AG04450 (cell line): Measurements from ENCODE around the gene PSME2. TPM values are rescaled to one million over a fixed set of nuclear protein-coding genes. Genes with fewer than 3 reads are reported as not detected.

Experiments used
- CTCF ChIA-PET: fragments of 300-600, 350-600 bp; formaldehyde crosslinking; extraction: SDS; loops from one replicate; lab custom pipeline; 2022; ENCODE audit warnings: antibody characterized with exemption, inconsistent platforms; lab: Charles Lee
- POLR2A ChIA-PET: fragments of 350-600 bp; formaldehyde crosslinking; extraction: SDS; loops from one replicate; lab custom pipeline; 2021; ENCODE audit warnings: antibody characterized with exemption, inconsistent platforms; lab: Yijun Ruan, JAX
- DNase-seq: peaks from one replicate; pipeline ENCODE4 v3.0.0-alpha.2; 2011; ENCODE audit warnings: low read depth, low spot score
- H3K27ac ChIP-seq: one replicate; pipeline ENCODE4 v1.5.1; 2012; ENCODE audit warnings: low read depth, low read length, control low read depth
- H3K27me3 ChIP-seq: one replicate; pipeline ENCODE4 v1.6.0; 2012; ENCODE audit warnings: low read length; ENCODE audit not compliant: control insufficient read depth, insufficient read depth
- H3K4me3 ChIP-seq: 2 replicates; pipeline ENCODE4 v1.5.1; 2011; ENCODE audit warnings: mild to moderate bottlenecking, low read depth, low read length, control low read depth
- H3K9me3 ChIP-seq: 2 replicates; pipeline ENCODE4 v1.5.1; 2012; ENCODE audit warnings: low read length; ENCODE audit not compliant: control insufficient read depth, insufficient read depth
- polyA plus RNA-seq: library from polyadenylated mRNA; depleted of rRNA; stranded (reverse); fragments of >200 nt; gene quantifications from 2 replicates; pipeline ENCODE4 v1.2.3, GENCODE V29; 2011
- TF ChIP-seq, protein P1 (sequence below): IDR thresholded peaks from 2 replicates; pipeline ENCODE4 v1.5.1; 2011; ENCODE audit warnings: low read depth, low read length, control low read depth, inconsistent platforms

Gene PSME2
- polyA plus RNA-seq, 1 experiment: 191 TPM

GRCh38 chr14:24098927-24099813, 47.2 kb downstream of the PSME2 start:
- ChIA-PET POLR2A (no interaction called here), CTCF (interaction anchor here (1.3 to 9.9 kb wide), 2 partner anchors 7 to 10 kb away, joined by 5 to 212 read pairs; no protein-coding TSS in a partner anchor)
- Histone ChIP-seq H3K4me3 (no peak overlapping the region), H3K27me3 (no peaks in the 10 kb centered on the region), H3K27ac (no peak overlapping the region), H3K9me3 (peaks cover 4% of the 10 kb centered on the region)
- TF ChIP-seq, protein P1, sequence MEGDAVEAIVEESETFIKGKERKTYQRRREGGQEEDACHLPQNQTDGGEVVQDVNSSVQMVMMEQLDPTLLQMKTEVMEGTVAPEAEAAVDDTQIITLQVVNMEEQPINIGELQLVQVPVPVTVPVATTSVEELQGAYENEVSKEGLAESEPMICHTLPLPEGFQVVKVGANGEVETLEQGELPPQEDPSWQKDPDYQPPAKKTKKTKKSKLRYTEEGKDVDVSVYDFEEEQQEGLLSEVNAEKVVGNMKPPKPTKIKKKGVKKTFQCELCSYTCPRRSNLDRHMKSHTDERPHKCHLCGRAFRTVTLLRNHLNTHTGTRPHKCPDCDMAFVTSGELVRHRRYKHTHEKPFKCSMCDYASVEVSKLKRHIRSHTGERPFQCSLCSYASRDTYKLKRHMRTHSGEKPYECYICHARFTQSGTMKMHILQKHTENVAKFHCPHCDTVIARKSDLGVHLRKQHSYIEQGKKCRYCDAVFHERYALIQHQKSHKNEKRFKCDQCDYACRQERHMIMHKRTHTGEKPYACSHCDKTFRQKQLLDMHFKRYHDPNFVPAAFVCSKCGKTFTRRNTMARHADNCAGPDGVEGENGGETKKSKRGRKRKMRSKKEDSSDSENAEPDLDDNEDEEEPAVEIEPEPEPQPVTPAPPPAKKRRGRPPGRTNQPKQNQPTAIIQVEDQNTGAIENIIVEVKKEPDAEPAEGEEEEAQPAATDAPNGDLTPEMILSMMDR: no peak
- DNase-seq: no peak

- H3K27me3 ChIP-seq: no peaks in the 10 kb centered on the region
- peaks cover under 1% of the 10 kb centered on the region; the same call in 1 of the 2 replicates for H3K9me3 ChIP-seq
- no peak overlapping the region for H3K27ac ChIP-seq
- CTCF ChIA-PET: interaction anchor here (0.6 to 9.9 kb wide), 3 partner anchors 8 to 1022 kb away, joined by 3 to 212 read pairs (median 5); no protein-coding TSS in a partner anchor
- H3K4me3 ChIP-seq: no peak overlapping the region
- POLR2A ChIA-PET: no interaction called here
- no peak for DNase-seq
- TF ChIP-seq, protein P1: no peak
Observed at GRCh38 chr14:24098229-24098926, 48.0 kb downstream of the PSME2 start.

- DNase-seq: no peak
- POLR2A ChIA-PET: interaction anchor here (3.1 kb wide), 1 partner anchor 18 kb away, joined by 36 read pairs; the partner anchor contains the start of genes DCAF11 and NRL
- Histone ChIP-seq H3K27me3 (no peaks in the 10 kb centered on the region), H3K4me3 (no peak overlapping the region), H3K9me3 (no peaks in the 10 kb centered on the region; the same call in 1 of the 2 replicates), H3K27ac (no peak overlapping the region)
- TF ChIP-seq, protein P1: no peak
- CTCF ChIA-PET: interaction anchor here (0.7 to 9.9 kb wide), 3 partner anchors 9 to 63 kb away, joined by 4 to 212 read pairs (median 17); no protein-coding TSS in a partner anchor
Observed at GRCh38 chr14:24096545-24097181, 49.7 kb downstream of the PSME2 start.

DNA sequence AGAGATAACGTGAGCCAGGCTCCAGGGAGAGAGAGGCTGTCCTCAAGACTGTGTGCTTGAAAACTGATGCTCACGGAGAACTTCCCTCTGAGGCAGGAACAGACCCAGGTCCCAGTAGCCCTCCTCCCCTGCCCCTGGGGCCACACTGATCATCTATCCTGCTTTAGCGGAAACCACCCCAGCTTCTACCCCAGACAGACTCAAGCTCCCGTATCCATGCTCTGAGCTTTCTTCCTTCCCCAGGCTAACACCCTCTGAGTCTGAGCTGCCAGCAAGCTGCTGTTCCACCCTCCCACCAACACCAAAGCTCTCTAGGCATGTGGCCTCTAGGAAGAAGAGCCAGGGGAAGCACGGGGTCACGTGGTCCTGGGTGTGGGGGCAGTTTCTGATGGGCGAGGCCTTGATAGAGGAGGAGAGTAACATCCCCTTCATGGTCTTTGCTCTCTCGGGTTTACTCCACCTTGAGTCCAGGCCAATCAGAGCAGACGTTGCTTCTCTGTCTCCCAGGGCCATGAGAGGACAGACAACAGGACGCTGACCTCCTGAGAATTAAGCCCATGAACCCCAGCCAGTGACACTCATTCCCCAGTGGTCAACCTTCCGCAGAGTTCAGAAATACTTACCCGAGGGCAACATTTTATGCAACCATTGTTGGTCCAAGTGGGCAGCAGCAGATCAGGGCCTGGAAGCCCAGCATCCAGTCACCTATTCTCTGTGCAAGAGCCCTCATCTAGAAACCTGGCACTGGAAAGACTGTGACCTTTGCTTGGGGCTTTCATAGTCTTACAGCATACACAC, 50.9 kb downstream of the PSME2 start:
- ChIA-PET POLR2A (interaction anchor here (1.0 to 3.1 kb wide), 4 partner anchors 10 to 37 kb away, joined by 3 to 36 read pairs (median 4); partner anchors contain the start of genes DCAF11 and NRL), CTCF (interaction anchor here (8.4 to 9.9 kb wide), 2 partner anchors 11 to 38 kb away, joined by 196 to 212 read pairs; no protein-coding TSS in a partner anchor)
- H3K27ac ChIP-seq: peak overlapping the region; percentile 68
- no peak for DNase-seq
- H3K9me3 ChIP-seq: no peaks in the 10 kb centered on the region; the same call in 1 of the 2 replicates
- H3K27me3 ChIP-seq: no peaks in the 10 kb centered on the region
- TF ChIP-seq, protein P1: no peak
- H3K4me3 ChIP-seq: peak overlapping the region; percentile 83
